ENCODE data around the gene NHS.

NHS gene

GRCh38 chrX:17689971-17690409, 315.0 kb downstream of the NHS start:
- no peak for DNase-seq

- no peak for DNase-seq
These were observed 317.8 kb downstream of the NHS start for GRCh38 chrX:17692709-17693346.

GRCh38 chrX:17697191-17697590, 322.2 kb downstream of the NHS start:
- no peak for DNase-seq

- no peak for DNase-seq
These were observed 326.0 kb downstream of the NHS start for GRCh38 chrX:17700976-17701375.

GRCh38 chrX:17703201-17703600, 328.2 kb downstream of the NHS start:
- DNase-seq, result no peak

- no peak for DNase-seq
These were observed 330.2 kb downstream of the NHS start for GRCh38 chrX:17705211-17705610.

GRCh38 chrX:17706676-17707075, 331.7 kb downstream of the NHS start:
- no peak for DNase-seq

GRCh38 chrX:17707731-17708130, 332.7 kb downstream of the NHS start:
- no peak for DNase-seq

- no peak for DNase-seq
These were observed 335.9 kb downstream of the NHS start for GRCh38 chrX:17710871-17711301.

- no peak for DNase-seq
These were observed 338.3 kb downstream of the NHS start for GRCh38 chrX:17713288-17713687.

GRCh38 chrX:17718649-17719165, 343.7 kb downstream of the NHS start:
- no peak for DNase-seq

- no peak for DNase-seq
These were observed 344.7 kb downstream of the NHS start for GRCh38 chrX:17719711-17720110.

- DNase-seq, result no peak
These were observed 346.7 kb downstream of the NHS start for GRCh38 chrX:17721715-17722114.

GRCh38 chrX:17725181-17725580, 350.2 kb downstream of the NHS start:
- DNase-seq, result no peak

GRCh38 chrX:17732138-17732783, 357.3 kb downstream of the NHS start:
- no peak for DNase-seq

- no peak for DNase-seq
These were observed 360.4 kb downstream of the NHS start for GRCh38 chrX:17735406-17735805.

GRCh38 chrX:17736478-17736855, 361.5 kb downstream of the NHS start:
- no peak for DNase-seq

- peak; percentile 88 for DNase-seq
These were observed 362.1 kb downstream of the NHS start, which contains the start of gene SCML1 for GRCh38 chrX:17736856-17737709. TSS of gene SCML1 (plus strand) at chrX:17737493. CDS start at chrX:17744187, 6,694 bp downstream.

GRCh38 chrX:17737710-17737985, 362.6 kb downstream of the NHS start:
- peak; percentile 63 for DNase-seq

- DNase-seq, result no peak
These were observed 363.1 kb downstream of the NHS start for GRCh38 chrX:17737986-17738713.

GRCh38 chrX:17738737-17739535, 363.9 kb downstream of the NHS start:
- no peak for DNase-seq

All from activated CD8-positive, alpha-beta memory T cell treated with anti-CD3 and anti-CD28 coated beads for 24 hours (primary cell).